OCI-LY3 (cell line): ENCODE measurements around the gene RRP12.
"Not testable (repeated sequence)": the region's sequence is repeated elsewhere in the genome, so short reads cannot be mapped to it uniquely, and the experiment has no call there.

Experiments
- H2AFZ ChIP-seq: fragments of 200-600, 300-600 bp; shearing (Covaris generic); 2 replicates; pipeline ENCODE4 v1.6.0; 2014; ENCODE audit warnings: antibody characterized with exemption, low read depth, low read length
- H3K27ac ChIP-seq: fragments of 200-600, 300-600 bp; sonication (generic); 2 replicates; pipeline ENCODE4 v1.5.1; 2014; ENCODE audit warnings: mild to moderate bottlenecking, low read length, moderate library complexity, mixed read lengths
- H3K27me3 ChIP-seq: fragments of 200-600, 300-600 bp; sonication (generic); 2 replicates; pipeline ENCODE4 v1.6.1; 2014; ENCODE audit warnings: low read depth, low read length, mixed read lengths
- H3K36me3 ChIP-seq: fragments of 200-600, 300-600 bp; sonication (generic); replicated peaks from 2 replicates; pipeline ENCODE3; 2014; ENCODE audit warnings: low read depth, low read length, mixed read lengths
- H3K4me1 ChIP-seq: fragments of 300-600, 200-600 bp; sonication (generic); 2 replicates; pipeline ENCODE4 v1.6.1; 2014; ENCODE audit warnings: low read length, mixed read lengths
- H3K4me2 ChIP-seq: fragments of 200-600, 300-600 bp; sonication (generic); 2 replicates; pipeline ENCODE4 v1.6.1; 2014; ENCODE audit warnings: low read length, mixed read lengths
- H3K4me3 ChIP-seq: fragments of 300-600, 200-600 bp; sonication (generic); 2 replicates; pipeline ENCODE4 v1.5.1; 2014; ENCODE audit warnings: antibody characterized with exemption, mild to moderate bottlenecking, low read length, moderate library complexity
- H3K79me2 ChIP-seq: fragments of 300-600, 200-600 bp; shearing (Covaris generic); 2 replicates; pipeline ENCODE4 v1.6.1; 2014; ENCODE audit warnings: mild to moderate bottlenecking, low read length, mixed read lengths
- H3K9ac ChIP-seq: fragments of 300-600, 200-600 bp; shearing (Covaris generic); 2 replicates; pipeline ENCODE4 v1.6.0; 2014; ENCODE audit warnings: mild to moderate bottlenecking, low read length, moderate library complexity
- H3K9me3 ChIP-seq: fragments of 200-600, 300-600 bp; shearing (Covaris generic); 2 replicates; pipeline ENCODE4 v1.6.1; 2014; ENCODE audit warnings: low read length, mixed read lengths; ENCODE audit not compliant: insufficient read depth
- H4K20me1 ChIP-seq: fragments of 200-600, 300-600 bp; sonication (generic); 2 replicates; pipeline ENCODE4 v1.6.1; 2016; ENCODE audit warnings: low read length, mixed read lengths; ENCODE audit not compliant: insufficient read depth
- CTCF ChIP-seq: fragments of 200-600, 300-600 bp; sonication (generic); IDR thresholded peaks from 2 replicates; pipeline ENCODE4 v1.5.1; 2014; ENCODE audit warnings: antibody characterized with exemption, low read length, low read depth
- EZH2phosphoT487 ChIP-seq: fragments of 200-600 bp; shearing (Covaris generic); IDR thresholded peaks from 2 replicates; pipeline ENCODE4 v1.6.1; 2018; ENCODE audit warnings: antibody characterized with exemption, mixed run types, low read depth

RRP12 gene

GRCh38 chr10:97349752-97350513 lies 51.2 kb downstream of the RRP12 start:
- Histone ChIP-seq H3K4me1 (no peaks in the 10 kb centered on the region), H3K4me3 (no peak overlapping the region), H3K27me3 (no peaks in the 10 kb centered on the region), H3K27ac (no peak overlapping the region), H4K20me1 (no peaks in the 10 kb centered on the region), H3K9me3 (no peaks in the 10 kb centered on the region), H3K9ac (no peak overlapping the region), H3K36me3 (no peaks in the 10 kb centered on the region), H2AFZ (no peak overlapping the region), H3K79me2 (no peaks in the 10 kb centered on the region), H3K4me2 (no peak overlapping the region)
- TF ChIP-seq EZH2phosphoT487 (no peak), CTCF (no peak)

GRCh38 chr10:97347317-97347716 lies 53.8 kb downstream of the RRP12 start:
- TF ChIP-seq EZH2phosphoT487 (no peak), CTCF (no peak)
- Histone ChIP-seq H3K27me3 (no peaks in the 10 kb centered on the region), H3K27ac (no peak overlapping the region), H2AFZ (no peak overlapping the region), H3K9ac (no peak overlapping the region), H3K9me3 (no peaks in the 10 kb centered on the region), H4K20me1 (no peaks in the 10 kb centered on the region), H3K4me1 (no peaks in the 10 kb centered on the region), H3K4me2 (no peak overlapping the region), H3K79me2 (no peaks in the 10 kb centered on the region), H3K4me3 (no peak overlapping the region), H3K36me3 (no peaks in the 10 kb centered on the region)

- not testable (repeated sequence) for H3K9ac ChIP-seq, H3K9me3 ChIP-seq, H3K4me1 ChIP-seq, H3K36me3 ChIP-seq, H2AFZ ChIP-seq, H3K79me2 ChIP-seq, H3K27ac ChIP-seq, H4K20me1 ChIP-seq, H3K4me3 ChIP-seq, H3K4me2 ChIP-seq, H3K27me3 ChIP-seq
Observed at GRCh38 chr10:97343664-97344063, 57.5 kb downstream of the RRP12 start.

- Histone ChIP-seq H3K27me3 (peaks cover 13% of the 10 kb centered on the region), H3K4me1 (peaks cover 5% of the 10 kb centered on the region), H3K4me3 (no peak overlapping the region), H3K36me3 (no peaks in the 10 kb centered on the region), H4K20me1 (no peaks in the 10 kb centered on the region), H3K4me2 (no peak overlapping the region), H3K27ac (no peak overlapping the region), H3K79me2 (no peaks in the 10 kb centered on the region), H3K9ac (no peak overlapping the region), H2AFZ (no peak overlapping the region), H3K9me3 (no peaks in the 10 kb centered on the region)
- no peak for TF ChIP-seq CTCF
- no peak for TF ChIP-seq EZH2phosphoT487
Observed at GRCh38 chr10:97341416-97341815, 59.7 kb downstream of the RRP12 start.
